ENCODE measurements around the gene SLC25A15.

Gene SLC25A15

GRCh38 chr13:40800559-40800958 is 11.1 kb downstream of the SLC25A15 start:
- H3K4me3 ChIP-seq (ENCODE audit: low read length): no peak overlapping the region
- TF ChIP-seq CTCF (conservative IDR thresholded peaks at IDR 0.05; ENCODE audit: low read depth, low read length): no peak
- no peak for DNase-seq (ENCODE audit: low read depth)

GRCh38 chr13:40801255-40802217 is 12.1 kb downstream of the SLC25A15 start:
- H3K4me3 ChIP-seq (ENCODE audit: low read length): no peak overlapping the region
- TF ChIP-seq CTCF (conservative IDR thresholded peaks at IDR 0.05; ENCODE audit: low read depth, low read length): no peak
- DNase-seq (ENCODE audit: low read depth): no peak

- no peak overlapping the region for H3K4me3 ChIP-seq (ENCODE audit: low read length)
- no peak for TF ChIP-seq CTCF (conservative IDR thresholded peaks at IDR 0.05; ENCODE audit: low read depth, low read length)
- DNase-seq (ENCODE audit: low read depth): no peak
These were observed 13.9 kb downstream of the SLC25A15 start for GRCh38 chr13:40803316-40803715.

GRCh38 chr13:40806241-40806640 is 16.8 kb downstream of the SLC25A15 start:
- no peak for TF ChIP-seq CTCF (conservative IDR thresholded peaks at IDR 0.05; ENCODE audit: low read depth, low read length)
- H3K4me3 ChIP-seq (ENCODE audit: low read length): no peak overlapping the region
- no peak for DNase-seq (ENCODE audit: low read depth)

GRCh38 chr13:40809471-40809870 is 20.1 kb downstream of the SLC25A15 start:
- no peak overlapping the region for H3K4me3 ChIP-seq (ENCODE audit: low read length)
- no peak for TF ChIP-seq CTCF (conservative IDR thresholded peaks at IDR 0.05; ENCODE audit: low read depth, low read length)
- no peak for DNase-seq (ENCODE audit: low read depth)

GRCh38 chr13:40812102-40812501 is 22.7 kb downstream of the SLC25A15 start:
- H3K4me3 ChIP-seq (ENCODE audit: low read length): no peak overlapping the region
- no peak for TF ChIP-seq CTCF (conservative IDR thresholded peaks at IDR 0.05; ENCODE audit: low read depth, low read length)
- DNase-seq (ENCODE audit: low read depth): no peak

Measured in retinal pigment epithelial cell (primary cell).